ENCODE data around the gene LGALS13.

DNA sequence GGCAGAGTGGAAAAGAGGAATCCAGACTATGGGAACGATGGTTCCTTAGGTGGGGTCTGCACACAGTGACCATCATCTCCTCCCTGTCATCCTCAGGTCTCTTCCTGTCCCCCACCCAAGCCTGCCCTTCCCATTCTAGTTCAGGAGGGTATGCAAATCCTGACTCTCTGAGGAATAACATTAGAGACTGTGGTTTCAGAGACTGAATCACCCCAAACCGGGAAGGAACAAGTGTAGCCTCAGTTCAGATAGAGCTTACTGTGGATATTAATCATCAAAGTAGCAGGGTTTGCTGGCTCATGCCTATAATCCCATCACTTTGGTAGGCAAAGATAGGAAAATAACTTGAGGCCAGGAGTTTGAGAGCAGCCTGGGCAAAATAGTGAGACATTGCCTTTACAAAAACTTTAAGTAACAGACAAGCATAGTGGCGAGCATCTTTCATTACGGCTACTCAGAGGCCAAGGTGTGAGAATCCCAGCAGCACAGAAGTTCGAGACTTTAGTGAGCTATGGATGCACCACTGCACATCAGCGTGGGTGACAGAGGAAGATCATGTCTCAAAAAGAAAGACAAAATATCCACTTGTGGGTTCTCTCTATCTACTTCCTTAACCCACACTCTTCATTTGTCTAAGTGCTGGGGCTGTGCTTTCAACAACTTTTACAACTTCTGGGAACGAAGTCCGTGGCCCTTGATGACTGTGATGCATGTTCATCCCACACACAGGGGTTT, 19.3 kb upstream of the LGALS13 start:
- TF ChIP-seq, protein P1, sequence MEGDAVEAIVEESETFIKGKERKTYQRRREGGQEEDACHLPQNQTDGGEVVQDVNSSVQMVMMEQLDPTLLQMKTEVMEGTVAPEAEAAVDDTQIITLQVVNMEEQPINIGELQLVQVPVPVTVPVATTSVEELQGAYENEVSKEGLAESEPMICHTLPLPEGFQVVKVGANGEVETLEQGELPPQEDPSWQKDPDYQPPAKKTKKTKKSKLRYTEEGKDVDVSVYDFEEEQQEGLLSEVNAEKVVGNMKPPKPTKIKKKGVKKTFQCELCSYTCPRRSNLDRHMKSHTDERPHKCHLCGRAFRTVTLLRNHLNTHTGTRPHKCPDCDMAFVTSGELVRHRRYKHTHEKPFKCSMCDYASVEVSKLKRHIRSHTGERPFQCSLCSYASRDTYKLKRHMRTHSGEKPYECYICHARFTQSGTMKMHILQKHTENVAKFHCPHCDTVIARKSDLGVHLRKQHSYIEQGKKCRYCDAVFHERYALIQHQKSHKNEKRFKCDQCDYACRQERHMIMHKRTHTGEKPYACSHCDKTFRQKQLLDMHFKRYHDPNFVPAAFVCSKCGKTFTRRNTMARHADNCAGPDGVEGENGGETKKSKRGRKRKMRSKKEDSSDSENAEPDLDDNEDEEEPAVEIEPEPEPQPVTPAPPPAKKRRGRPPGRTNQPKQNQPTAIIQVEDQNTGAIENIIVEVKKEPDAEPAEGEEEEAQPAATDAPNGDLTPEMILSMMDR (IDR thresholded peaks at IDR 0.05 in 2 of 3, conservative IDR thresholded peaks at IDR 0.05 in 1 of 3; ENCODE audit: borderline replicate concordance in 1 of 3, insufficient read depth in 1 of 3, low read depth in 2 of 3, low read length in 2 of 3) = no peak
- no peak for TF ChIP-seq TCF7L2 (IDR thresholded peaks at IDR 0.05; ENCODE audit: borderline replicate concordance, extremely low read depth, insufficient read depth, insufficient read length)
- no peak for TF ChIP-seq EZH2phosphoT487 (IDR thresholded peaks at IDR 0.05; ENCODE audit: borderline replicate concordance)
- TF ChIP-seq, protein P2, sequence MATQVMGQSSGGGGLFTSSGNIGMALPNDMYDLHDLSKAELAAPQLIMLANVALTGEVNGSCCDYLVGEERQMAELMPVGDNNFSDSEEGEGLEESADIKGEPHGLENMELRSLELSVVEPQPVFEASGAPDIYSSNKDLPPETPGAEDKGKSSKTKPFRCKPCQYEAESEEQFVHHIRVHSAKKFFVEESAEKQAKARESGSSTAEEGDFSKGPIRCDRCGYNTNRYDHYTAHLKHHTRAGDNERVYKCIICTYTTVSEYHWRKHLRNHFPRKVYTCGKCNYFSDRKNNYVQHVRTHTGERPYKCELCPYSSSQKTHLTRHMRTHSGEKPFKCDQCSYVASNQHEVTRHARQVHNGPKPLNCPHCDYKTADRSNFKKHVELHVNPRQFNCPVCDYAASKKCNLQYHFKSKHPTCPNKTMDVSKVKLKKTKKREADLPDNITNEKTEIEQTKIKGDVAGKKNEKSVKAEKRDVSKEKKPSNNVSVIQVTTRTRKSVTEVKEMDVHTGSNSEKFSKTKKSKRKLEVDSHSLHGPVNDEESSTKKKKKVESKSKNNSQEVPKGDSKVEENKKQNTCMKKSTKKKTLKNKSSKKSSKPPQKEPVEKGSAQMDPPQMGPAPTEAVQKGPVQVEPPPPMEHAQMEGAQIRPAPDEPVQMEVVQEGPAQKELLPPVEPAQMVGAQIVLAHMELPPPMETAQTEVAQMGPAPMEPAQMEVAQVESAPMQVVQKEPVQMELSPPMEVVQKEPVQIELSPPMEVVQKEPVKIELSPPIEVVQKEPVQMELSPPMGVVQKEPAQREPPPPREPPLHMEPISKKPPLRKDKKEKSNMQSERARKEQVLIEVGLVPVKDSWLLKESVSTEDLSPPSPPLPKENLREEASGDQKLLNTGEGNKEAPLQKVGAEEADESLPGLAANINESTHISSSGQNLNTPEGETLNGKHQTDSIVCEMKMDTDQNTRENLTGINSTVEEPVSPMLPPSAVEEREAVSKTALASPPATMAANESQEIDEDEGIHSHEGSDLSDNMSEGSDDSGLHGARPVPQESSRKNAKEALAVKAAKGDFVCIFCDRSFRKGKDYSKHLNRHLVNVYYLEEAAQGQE (IDR thresholded peaks at IDR 0.05; ENCODE audit: low read depth) = no peak
- no peak for TF ChIP-seq POLR2A (IDR thresholded peaks at IDR 0.05; ENCODE audit: borderline replicate concordance, extremely low read depth, insufficient read depth, insufficient read length)
- TF ChIP-seq, protein P3, sequence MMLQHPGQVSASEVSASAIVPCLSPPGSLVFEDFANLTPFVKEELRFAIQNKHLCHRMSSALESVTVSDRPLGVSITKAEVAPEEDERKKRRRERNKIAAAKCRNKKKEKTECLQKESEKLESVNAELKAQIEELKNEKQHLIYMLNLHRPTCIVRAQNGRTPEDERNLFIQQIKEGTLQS (IDR thresholded peaks at IDR 0.05) = no peak
- no peak for TF ChIP-seq EZH2 (IDR thresholded peaks at IDR 0.05)
- no peak for TF ChIP-seq RAD21 (IDR thresholded peaks at IDR 0.05; ENCODE audit: low read depth)
- TF ChIP-seq, protein P4, sequence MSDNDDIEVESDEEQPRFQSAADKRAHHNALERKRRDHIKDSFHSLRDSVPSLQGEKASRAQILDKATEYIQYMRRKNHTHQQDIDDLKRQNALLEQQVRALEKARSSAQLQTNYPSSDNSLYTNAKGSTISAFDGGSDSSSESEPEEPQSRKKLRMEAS (IDR thresholded peaks at IDR 0.05) = no peak
- TF ChIP-seq ZFX (IDR thresholded peaks at IDR 0.05) = no peak
- no peak for TF ChIP-seq POLR2AphosphoS5 (IDR thresholded peaks at IDR 0.05; ENCODE audit: low read depth, low read length)
